HG02763 (cell line): Measurements from ENCODE around the gene CSNK1D.

ENCODE experiments used
- ATAC-seq: cut with Tn5 transposase; IDR thresholded peaks from one replicate; pipeline ENCODE4 v1.9.1; 2021; ENCODE audit warnings: mild to moderate bottlenecking, moderate library complexity; ENCODE audit not compliant: unreplicated experiment

The CSNK1D gene

DNA sequence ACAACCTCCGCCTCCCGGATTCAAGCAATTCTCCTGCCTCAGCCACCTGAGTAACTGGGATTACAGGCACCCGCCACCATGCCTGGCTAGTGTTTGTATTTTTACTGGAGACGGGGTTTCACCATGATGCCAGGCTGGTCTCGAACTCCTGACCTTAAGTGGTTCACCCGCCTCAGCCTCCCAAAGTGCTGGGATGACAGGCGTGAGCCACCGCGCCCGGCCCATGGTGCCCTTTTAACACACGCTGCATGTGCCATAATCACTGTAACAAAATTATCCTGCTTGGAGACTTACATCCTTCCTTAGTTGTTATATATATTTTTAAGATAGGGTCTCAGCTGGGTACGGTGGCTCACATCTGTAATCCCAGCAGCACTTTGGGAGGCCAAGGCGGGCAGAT is 38.5 kb upstream of the CSNK1D start:
- ATAC-seq = no peak

DNA sequence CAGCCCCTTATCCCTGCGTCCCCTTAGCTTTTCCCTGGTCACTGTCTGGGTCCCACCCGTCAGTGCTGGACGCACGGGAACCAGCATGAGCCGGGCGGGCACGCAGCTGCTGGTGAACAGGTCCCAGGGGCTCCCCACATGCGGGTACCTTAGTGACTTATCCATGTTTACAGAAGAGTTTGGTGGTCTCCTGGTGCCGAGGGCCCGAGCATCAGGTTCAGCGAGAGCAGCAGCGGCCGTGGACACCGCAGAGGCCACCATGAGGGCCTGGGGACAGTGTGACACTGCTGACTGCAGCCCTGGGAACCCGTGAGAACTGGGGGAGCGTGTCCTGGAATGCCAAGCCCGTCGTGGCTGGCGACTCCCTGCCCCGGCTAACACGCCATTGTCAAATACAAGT is 37.4 kb upstream of the CSNK1D start:
- ATAC-seq = no peak

DNA sequence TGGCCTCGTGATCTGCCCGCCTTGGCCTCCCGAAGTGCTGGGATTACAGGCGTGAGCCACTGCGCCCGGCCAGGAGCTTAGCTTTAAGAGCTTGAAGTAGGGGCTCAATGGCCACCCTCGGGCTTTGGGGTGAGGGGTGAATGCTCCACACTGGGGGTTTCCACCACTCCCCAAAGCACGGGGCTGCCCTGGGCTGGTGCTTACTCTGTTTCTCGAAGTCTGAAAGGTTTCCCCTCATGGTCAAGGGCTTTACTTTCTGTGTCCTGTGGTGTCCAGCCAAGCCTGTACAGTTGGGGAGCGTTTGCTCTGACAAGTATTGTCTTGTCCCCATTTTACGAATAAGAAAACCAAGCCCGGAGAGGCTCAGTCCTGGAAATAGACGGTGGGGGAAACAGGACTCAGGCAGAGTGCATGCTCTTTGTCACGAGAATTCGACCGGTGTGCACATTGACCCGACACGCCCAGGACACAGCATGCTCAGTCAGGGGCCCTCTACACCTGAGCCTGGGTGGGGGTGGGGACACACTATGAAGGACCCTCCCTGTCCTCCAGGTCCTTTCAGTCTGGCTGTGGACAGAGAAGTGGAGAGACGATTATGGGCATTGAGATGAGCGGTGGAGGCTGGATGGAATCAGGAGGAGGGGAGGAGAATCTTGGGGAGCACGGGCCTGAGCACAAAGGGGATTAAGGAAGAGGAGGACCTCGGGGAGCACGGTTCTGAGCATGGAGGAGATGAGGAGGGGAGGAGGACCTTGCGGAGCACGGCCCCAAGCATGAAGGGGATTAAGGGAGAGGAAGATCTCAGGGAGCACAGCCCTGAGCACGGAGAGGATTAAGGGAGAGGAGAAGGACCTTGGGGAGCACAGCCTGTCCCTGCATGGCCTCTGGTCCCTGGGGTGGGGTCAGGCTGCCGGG is 36.4 kb upstream of the CSNK1D start:
- no peak for ATAC-seq

DNA sequence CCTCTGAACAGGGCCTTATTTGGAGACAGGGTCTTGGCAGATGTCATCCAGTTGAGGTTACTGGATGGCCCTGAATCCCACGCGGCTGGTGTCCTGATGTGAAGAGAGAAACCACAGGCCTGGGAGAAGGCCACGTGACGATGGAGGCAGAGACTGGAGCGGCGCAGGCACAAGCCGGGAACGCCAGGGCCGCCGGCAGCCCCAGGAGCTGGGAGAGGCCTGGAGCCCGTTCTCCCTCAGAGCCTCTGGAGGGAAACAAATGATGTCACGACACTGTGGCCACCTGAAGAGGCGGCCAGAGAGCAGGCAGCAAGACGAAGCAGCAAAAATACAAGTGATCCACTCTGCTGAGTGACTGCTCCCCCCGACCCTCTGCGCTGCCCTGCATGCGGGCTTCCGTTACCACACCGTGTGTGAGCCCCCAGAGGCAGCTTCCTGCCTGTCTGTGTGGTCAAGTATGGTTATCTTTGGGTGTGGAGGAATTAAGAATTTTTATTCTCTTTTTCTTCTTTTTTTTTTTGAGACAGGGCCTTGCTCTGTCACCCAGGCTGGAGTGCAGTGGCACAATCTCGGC is 32.3 kb upstream of the CSNK1D start:
- no peak for ATAC-seq

DNA sequence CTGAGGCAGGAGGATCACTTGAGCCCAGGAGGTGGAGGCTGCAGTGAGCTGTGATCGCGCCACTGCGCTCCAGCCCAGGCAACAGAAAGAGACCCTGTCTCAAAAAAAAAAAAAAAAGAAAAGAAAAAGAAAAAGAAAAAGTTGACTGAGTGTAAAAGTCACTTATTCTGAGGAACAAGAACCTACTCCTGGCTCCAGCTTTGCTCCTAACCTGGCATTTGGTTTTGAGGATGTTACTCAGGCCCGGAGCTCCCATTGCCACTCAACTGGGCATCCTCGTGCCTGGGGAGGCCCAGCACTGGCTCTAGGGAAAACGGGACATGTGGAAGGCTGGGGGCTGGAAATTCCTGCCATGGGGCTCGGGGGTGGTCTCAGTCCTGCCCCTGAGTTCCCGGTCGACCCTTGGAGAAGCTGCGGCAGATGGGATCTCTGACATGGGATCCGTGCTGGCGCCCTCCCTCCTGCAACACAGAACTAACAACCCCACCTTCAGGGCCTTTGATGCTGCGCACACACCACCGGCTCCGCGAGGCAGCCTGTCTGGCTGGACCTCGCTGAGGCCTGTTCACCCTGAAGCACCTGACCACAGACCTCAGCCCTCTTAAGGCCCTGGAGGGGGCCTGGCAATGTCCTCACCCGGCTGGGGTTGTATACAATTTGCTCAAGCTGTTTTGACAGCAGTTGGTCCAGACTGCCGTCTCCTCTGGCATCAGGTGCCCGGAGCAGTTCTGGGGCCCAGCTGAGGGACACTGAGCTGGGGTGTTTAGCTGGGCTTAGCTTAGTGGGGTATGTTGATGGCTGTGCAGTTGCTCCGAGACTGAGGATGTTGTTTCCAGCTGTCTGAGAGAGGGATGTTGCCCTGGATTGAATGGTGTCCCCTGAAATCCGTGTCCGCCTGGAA is 31.6 kb upstream of the CSNK1D start:
- no peak for ATAC-seq

DNA sequence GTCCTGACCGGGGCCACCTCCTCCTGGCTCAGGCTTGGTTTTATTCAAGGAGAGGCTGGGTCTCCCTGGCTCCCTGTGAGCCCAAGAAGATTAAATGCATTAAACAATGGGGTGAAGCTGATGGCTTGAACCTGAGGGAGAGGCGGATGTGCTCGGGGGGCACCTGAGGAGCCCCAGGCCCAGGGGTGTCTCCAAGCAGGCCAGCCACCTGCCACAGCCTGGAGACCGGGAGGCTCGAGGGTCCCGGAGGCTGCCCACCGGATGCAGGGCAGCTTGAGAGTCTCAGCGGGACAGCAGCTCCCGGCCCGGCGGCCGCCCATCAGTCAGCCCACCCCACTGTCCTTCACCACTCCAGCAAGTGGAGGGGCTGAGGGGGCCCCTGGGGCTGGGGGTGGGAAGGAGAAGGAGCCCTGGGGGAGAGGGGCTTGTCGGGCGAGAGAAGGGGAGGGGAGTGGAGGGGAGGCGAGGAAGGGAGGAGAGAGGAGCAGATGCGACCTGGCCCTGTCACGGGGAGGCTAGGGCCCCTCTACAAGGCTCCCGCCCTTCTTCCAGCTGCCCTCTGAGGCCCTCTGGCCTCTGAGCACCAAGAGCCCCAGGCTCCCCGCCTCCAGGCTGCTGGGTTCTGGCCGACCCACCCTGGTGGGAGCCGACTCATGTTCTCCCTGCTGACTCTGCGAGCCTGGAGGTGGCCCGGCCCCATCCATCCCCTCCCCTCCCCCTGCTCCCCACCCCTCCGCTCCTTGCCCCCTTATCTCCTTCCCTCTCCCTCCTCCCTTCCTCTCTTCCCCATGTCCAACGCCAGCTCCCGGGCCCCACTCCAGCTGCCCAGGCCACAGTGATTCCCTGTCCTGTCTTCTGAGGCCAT is 30.7 kb upstream of the CSNK1D start:
- ATAC-seq = no peak

DNA sequence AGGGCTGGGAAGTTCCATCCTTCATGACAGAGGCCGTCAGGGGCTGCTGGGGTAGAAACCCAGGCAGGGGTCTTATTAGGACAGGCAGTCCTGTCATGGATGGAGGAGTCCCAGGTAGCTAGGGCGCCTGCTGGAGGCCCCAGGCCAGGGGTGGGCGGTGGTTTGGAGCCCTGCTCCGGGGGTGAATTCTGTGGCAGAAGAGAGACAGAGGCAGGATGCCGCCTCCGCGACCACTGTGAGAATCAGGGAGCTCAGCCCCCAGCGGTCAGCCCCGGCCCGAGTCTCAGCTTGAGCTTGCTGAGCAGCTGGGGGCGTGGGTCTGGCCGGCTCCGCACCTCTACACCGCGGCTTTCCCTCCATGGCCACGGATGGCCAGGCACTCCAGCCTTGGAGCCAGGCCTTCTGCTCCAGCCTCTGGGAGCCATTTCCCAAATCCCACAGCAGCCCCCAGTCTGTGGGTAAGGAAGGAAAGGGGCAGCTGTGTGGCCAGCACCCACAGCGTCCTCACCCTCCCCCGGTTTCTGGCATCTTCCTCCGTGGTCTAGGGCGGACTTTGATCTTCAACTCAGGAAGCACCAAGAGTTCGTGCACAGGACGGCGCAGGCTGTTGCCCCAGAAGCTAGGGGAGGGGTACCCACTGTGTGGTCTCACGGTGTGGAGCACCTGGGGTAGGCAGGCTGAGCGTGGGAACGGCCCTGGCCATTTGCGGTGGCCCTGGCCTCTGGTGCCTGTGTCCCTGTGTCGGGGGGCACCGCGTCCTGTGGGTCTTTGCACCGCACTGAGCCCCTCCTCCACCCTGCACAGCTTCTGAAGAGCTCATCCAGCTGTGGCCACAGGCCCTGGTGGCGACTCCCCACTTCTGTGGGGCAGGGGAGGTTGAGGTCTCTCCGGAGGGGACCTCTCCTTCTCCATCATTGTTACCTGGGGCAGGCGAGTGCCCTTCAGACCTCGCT is 29.8 kb upstream of the CSNK1D start:
- no peak for ATAC-seq

DNA sequence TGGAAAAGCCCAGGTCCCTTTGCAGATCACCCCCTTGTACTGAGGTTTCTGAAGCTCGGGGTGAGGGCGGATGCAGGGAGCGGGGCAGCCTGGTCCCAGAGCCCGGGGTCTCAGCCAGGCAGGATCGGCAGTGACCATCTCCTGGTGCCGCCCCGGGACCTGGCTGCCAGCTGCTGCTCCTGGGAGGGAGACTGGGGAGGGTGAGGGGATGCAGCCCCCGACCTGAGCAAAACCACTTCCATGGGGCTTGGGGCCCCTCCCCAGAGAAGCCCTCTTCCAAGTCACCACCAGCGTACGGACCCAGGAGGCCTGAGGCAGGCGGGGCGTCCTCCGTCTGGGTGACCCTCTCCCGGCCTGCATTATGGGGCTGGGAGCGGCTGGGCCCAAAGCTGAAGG is 29.1 kb upstream of the CSNK1D start:
- ATAC-seq = no peak

DNA sequence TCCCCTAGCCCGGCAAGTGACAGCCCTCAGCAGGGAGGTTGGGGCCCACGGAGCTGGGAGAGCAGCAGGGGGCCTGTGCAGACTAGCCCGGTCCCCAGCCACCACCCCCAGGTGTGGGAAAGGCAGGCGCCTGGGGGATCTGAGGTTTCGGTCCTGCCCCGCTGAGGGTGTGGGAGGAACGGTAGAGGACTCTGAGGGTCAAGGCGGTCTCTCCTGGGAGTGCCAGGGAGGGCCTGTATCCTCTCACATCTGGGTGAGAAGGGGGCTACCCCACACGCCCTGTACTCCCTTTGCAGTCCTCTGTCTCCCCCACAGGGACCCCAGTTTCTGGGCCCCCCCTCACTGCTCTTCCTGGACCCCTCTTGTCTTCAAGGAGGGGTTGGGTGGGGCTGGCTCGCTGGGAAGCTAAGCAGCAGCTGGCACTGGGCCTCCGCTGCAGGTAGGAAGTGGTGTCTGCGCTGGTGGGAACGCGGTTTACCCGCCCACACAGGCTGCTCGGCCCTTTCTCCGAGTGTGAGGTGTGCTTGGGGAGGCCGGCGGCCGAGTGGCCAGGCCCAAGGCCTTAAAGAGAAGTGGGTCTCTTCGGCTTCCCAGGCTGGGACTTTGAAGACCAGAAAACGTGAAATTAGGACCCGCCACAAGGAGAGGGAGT is 28.5 kb upstream of the CSNK1D start:
- no peak for ATAC-seq

DNA sequence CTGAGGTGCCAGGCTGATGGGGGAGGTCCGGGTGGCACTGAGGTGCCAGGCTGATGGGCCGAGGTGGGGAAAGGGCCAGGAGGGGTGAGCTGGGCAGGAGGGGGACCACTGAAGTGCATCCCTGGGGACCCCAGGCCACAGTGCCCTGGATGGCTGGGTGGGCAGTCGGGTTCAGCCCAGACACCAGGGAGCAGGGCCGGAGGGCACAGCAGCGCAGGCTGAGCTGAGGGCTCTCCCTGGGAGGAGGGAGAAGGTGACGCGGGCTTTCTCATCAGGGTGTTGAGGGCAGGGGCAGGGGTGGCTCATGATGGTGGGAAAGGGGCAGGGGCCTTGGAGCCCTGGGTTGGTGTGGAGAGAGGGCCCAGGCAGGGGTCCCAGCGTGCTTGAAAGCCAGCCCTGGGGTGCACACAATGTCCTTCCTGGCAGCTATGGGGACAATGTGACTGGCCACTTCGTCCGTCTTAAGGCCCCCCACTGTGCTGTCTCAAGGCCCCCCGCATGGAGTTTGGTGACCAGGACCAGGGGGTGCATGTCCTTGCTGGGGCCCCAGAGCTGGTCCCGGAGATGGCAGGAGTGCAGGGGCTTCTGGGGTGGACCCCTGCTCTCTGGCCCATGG is 27.9 kb upstream of the CSNK1D start:
- no peak for ATAC-seq

DNA sequence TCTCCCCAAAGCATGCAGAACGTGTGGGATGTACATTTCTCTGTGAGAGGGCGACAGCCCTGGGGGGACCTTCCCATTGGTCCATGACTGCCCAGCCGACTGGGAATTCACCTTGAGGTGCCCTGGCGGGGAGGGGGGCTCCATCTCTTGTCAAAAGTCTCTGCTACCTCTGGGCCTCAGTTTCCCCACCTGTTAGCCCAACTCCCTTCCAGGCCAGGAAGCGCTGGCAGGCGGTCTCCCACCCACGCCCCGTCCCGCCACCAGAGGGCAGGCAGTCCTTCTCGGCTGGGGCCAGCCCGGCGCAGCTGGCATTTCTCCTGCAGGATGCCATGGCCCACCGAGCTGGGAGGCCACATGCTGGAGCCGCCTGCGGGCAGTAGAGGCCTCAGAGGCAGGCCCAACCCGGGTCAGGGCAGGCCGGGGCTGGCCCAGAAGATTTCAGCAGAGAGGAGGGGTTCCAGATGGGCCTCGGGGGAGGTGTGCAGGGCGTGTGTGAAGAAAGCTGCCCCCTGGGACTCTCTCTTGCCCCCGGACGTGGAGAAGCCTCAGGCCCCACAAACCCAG is 27.3 kb upstream of the CSNK1D start:
- ATAC-seq = no peak

DNA sequence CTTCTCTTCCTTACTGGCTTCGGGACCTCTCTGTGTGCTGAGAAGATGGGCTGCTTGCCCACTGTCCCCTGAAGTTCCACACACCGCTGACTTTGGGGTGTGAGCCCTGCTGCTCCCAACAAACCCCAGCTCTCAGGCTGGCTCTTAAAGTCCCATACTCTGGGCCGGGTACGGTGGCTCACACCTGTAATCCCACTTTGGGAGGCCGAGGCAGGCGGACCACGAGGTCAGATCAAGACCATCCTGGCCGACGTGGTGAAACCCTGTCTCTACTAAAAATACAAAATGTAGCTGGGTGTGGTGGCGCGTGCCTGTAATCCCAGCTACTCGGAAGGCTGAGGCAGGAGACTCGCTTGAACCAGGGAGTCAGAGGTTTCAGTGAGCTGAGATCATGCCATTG is 26.7 kb upstream of the CSNK1D start:
- ATAC-seq = no peak

DNA sequence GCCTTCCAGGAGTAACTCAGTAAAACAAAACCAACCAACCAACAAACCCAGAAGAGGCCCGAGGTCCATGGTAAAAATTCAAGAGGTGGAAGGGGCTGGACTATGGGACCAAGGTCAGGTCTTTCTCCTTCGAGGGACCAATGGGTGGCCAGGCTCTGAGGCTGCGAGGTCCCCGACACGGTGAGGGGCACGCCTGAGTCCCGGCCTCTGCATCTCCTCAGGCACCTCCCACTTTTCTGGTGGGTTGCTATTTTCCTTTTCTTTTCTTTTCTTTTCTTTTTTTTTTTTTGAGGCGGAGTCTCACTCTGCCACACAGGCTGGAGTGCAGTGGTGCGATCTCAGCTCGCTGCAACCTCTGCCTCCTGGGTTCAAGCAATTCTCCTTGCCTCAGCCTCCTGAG is 26.0 kb upstream of the CSNK1D start:
- ATAC-seq = no peak

DNA sequence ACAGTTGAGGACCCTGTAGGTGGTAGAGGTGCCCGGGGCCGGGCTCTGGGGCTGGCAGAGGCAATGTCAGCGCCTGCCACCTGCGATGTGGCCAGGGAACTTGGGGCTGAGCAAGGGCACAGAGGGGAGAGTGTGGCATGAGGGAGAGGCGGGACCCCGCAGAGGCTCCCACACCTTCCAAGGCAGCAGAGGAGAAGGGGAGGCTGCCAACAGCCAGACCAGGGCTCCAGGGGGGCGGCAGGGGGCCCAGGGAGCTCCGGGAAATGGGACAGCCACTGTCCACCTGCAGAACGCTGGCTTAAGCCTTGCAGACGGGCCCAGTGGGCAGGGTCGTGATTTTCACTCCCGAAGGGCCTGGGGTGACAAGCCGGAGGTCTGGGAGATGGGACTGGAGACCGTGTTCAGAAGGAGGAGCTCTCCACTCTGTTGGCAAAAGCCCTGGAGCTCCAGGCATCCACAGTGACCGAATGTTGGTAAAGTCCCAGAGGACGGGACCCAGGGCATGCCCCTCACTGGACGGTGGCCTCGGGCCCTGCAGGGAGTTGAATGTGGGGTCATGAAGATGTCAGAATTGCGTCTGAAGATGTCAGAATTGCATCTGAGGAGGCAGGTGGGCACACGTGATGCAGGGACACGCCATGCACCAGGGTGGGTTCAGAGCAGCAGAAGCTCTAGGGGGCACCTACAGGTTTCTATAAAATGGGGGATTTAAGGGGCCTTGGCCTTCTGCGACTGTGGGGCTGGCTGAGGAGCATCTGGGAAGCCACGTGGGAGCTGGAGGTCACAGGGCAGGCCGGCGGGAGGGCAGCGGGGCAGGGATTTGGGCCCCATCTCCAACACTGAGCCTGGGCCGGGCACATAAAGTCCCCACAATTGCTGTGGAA is 25.3 kb upstream of the CSNK1D start:
- ATAC-seq = no peak

DNA sequence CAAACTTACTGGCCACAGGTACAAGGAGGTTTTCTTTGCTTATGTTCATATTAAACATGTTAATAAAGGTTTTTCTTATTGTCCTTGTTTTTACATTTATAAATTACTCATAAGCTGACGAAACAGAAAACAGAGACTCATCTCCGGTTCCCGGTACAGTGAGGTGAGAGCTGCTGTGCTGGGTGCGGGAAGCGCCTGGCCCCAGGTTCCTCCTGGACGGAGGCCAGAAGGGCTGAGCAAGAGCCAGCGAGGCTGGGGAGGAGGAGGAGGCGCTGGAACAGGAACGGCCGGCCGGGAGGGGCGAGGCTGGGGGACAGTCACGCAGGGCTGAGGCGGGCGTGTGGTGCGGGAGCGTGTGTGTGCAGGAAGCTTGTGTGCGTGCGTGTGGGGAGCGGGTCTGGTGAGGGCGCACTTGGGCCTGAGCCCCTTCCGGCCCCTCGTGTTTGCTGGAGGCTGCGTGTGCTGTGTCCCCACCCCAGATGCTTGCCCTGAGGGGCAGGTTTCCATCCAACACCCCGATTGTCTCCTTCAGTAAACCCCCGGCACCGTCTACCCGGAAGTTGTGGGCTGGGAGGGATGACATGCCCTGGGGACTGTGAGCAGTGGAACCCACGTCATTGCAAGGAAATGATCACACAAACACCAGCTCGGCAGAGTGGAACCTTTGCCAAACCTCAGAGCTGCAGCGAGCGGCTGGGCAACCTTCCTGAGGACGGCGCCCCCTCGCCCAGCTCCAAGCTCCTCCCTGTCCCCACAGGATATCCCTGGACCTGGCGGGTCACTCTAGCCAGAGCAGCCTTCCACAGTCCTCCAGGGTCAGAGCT is 24.4 kb upstream of the CSNK1D start:
- peak; percentile 40 for ATAC-seq

DNA sequence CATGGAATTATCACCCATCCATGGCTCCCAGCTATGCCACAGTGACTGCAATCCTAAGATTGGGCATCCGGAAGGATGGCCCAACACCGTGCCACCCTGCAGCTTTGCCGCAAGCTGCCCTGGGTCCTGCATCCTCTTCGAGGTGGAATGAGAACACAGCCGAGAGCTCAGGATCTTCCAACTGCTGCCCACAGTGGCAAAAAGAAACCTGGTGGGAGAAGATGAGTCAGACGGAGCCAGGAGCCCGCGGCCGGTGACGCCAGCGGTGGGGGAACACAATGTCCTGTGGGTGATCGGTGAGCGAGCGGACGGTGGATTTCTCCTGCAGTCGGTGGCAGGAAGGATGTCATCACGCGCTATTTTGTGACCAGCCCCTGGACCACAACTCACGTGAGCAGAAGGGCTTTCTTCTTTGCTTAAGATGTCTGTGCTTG is 23.8 kb upstream of the CSNK1D start:
- ATAC-seq = no peak
